GM21717 (cell line): Measurements from ENCODE around the gene CADM4.
"Not testable (repeated sequence)": the region's sequence is repeated elsewhere in the genome, so short reads cannot be mapped to it uniquely, and the experiment has no call there.

ENCODE experiments used
- ATAC-seq: cut with Tn5 transposase; IDR thresholded peaks from one replicate; pipeline ENCODE4 v1.9.1; 2021; ENCODE audit warnings: mild to moderate bottlenecking, moderate library complexity; ENCODE audit not compliant: unreplicated experiment

Gene CADM4

GRCh38 chr19:43639519-43640423 lies at the start of gene CADM4:
Gene CADM4 (minus strand): TSS chr19:43639850. CDS start chr19:43639790, 60 bp downstream.
- ATAC-seq, result no peak

GRCh38 chr19:43688059-43688701 lies 48.5 kb upstream of the CADM4 start:
- ATAC-seq, result no peak

- no peak for ATAC-seq
Observed at GRCh38 chr19:43687660-43687997, 48.0 kb upstream of the CADM4 start.

GRCh38 chr19:43684326-43684725 lies 44.7 kb upstream of the CADM4 start:
- no peak for ATAC-seq

GRCh38 chr19:43683905-43684304 lies 44.3 kb upstream of the CADM4 start:
- no peak for ATAC-seq

- ATAC-seq, result no peak
Observed at GRCh38 chr19:43682824-43683661, 43.4 kb upstream of the CADM4 start.

- ATAC-seq, result not testable (repeated sequence)
Observed at GRCh38 chr19:43682269-43682668, 42.6 kb upstream of the CADM4 start.

- no peak for ATAC-seq
Observed at GRCh38 chr19:43681821-43682220, 42.2 kb upstream of the CADM4 start.

- no peak for ATAC-seq
Observed at GRCh38 chr19:43678512-43679261, 39.0 kb upstream of the CADM4 start.

GRCh38 chr19:43675906-43676305 lies 36.3 kb upstream of the CADM4 start:
- no peak for ATAC-seq

- no peak for ATAC-seq
Observed at GRCh38 chr19:43675269-43675879, 35.7 kb upstream of the CADM4 start.

GRCh38 chr19:43674596-43674995 lies 34.9 kb upstream of the CADM4 start:
- ATAC-seq, result no peak

GRCh38 chr19:43674183-43674582 lies 34.5 kb upstream of the CADM4 start:
- no peak for ATAC-seq

- ATAC-seq, result no peak
Observed at GRCh38 chr19:43673637-43674036, 34.0 kb upstream of the CADM4 start.

- no peak for ATAC-seq
Observed at GRCh38 chr19:43672061-43672679, 32.5 kb upstream of the CADM4 start.

GRCh38 chr19:43668406-43669109 lies 28.9 kb upstream of the CADM4 start:
- ATAC-seq, result peak; percentile 79

- ATAC-seq, result no peak
Observed at GRCh38 chr19:43667876-43668405, 28.3 kb upstream of the CADM4 start.

GRCh38 chr19:43667126-43667875 lies 27.7 kb upstream of the CADM4 start:
- no peak for ATAC-seq
